GM19351 (cell line): ENCODE results near the gene ZFP69B.
"Not testable (repeated sequence)": the region's sequence is repeated elsewhere in the genome, so short reads cannot be mapped to it uniquely, and the experiment has no call there.

Source experiments
- ATAC-seq: cut with Tn5 transposase; IDR thresholded peaks from one replicate; pipeline ENCODE4 v1.9.1; 2021; ENCODE audit warnings: mild to moderate bottlenecking, moderate library complexity; ENCODE audit not compliant: unreplicated experiment

Gene ZFP69B

GRCh38 chr1:40435471-40435870 lies 14.8 kb upstream of the ZFP69B start:
- ATAC-seq = no peak

GRCh38 chr1:40435876-40436275 lies 14.4 kb upstream of the ZFP69B start:
- no peak for ATAC-seq

GRCh38 chr1:40438391-40439015 lies 11.8 kb upstream of the ZFP69B start:
- ATAC-seq = no peak

- no peak for ATAC-seq
Observed at GRCh38 chr1:40439247-40439646, 11.0 kb upstream of the ZFP69B start.

- ATAC-seq = peak; percentile 51
Observed at GRCh38 chr1:40450495-40451237, 390 bp downstream of the ZFP69B start.

- ATAC-seq = peak; percentile 20
Observed at GRCh38 chr1:40451238-40451585, 936 bp downstream of the ZFP69B start.

- ATAC-seq = no peak
Observed at GRCh38 chr1:40454873-40455272, 4.6 kb downstream of the ZFP69B start.

- no peak for ATAC-seq
Observed at GRCh38 chr1:40462956-40463590, 12.8 kb downstream of the ZFP69B start.

- no peak for ATAC-seq
Observed at GRCh38 chr1:40469327-40469726, 19.1 kb downstream of the ZFP69B start.

GRCh38 chr1:40475268-40475667 lies 25.0 kb downstream of the ZFP69B start:
- no peak for ATAC-seq

GRCh38 chr1:40476924-40477677 lies 26.8 kb downstream of the ZFP69B start, which contains the start of gene ZFP69:
TSS of gene ZFP69 (plus strand) at chr1:40477290. CDS start at chr1:40479362, 2,072 bp downstream.
- ATAC-seq = peak; percentile 69

- peak; percentile 20 for ATAC-seq
Observed at GRCh38 chr1:40477678-40478053, 27.4 kb downstream of the ZFP69B start.

- no peak for ATAC-seq
Observed at GRCh38 chr1:40478276-40478675, 28.0 kb downstream of the ZFP69B start.

- no peak for ATAC-seq
Observed at GRCh38 chr1:40479156-40479555, 28.9 kb downstream of the ZFP69B start.

- ATAC-seq = no peak
Observed at GRCh38 chr1:40495315-40495903, 45.1 kb downstream of the ZFP69B start.

GRCh38 chr1:40502651-40503050 lies 52.4 kb downstream of the ZFP69B start:
- ATAC-seq = not testable (repeated sequence)

- no peak for ATAC-seq
Observed at GRCh38 chr1:40507973-40508372, 57.7 kb downstream of the ZFP69B start.

- peak; percentile 80 for ATAC-seq
Observed at GRCh38 chr1:40508375-40509341, 58.4 kb downstream of the ZFP69B start, which contains the start of gene EXO5. TSS of gene EXO5 (plus strand) at chr1:40508767. CDS start at chr1:40514545, 5,778 bp downstream.
